Thyroid gland (tissue), 4 donors: ENCODE measurements around the gene SMAD3. TPM values are rescaled to one million over a fixed set of nuclear protein-coding genes. Genes with fewer than 3 reads are reported as not detected.
A peak's percentile ranks its signal among the peaks of the same experiment; 100 is the strongest.

Experiments used
- DNase-seq, 2 donors: peaks; one replicate each; pipeline ENCODE4 v3.0.0-alpha.2; 2019
- H3K27ac ChIP-seq, 3 donors: fragments of 200-600 bp; sonication (generic); 1 replicate in 2 of 3; 2 replicates in 1 of 3; pipeline ENCODE4 v1.5.1; 2016 to 2019; ENCODE audit warnings: mild to moderate bottlenecking in 1 of 3, moderate library complexity in 1 of 3
- H3K27me3 ChIP-seq: fragments of 200-600 bp; sonication (generic); one replicate; pipeline ENCODE4 v1.5.1; 2019
- H3K36me3 ChIP-seq, 2 donors: fragments of 200-600 bp; sonication (generic); one replicate each; pipeline ENCODE4 v1.5.1; 2016 to 2019
- H3K4me1 ChIP-seq, 2 donors: fragments of 200-600 bp; sonication (generic); one replicate each; pipeline ENCODE4 v1.5.1; 2017 to 2019
- H3K4me3 ChIP-seq, 3 donors: fragments of 200-600 bp; sonication (generic); replicated peaks in 1 of 3; 1 replicate in 2 of 3; 2 replicates in 1 of 3; pipeline ENCODE4 v1.5.1; 2016; ENCODE audit warnings: mild to moderate bottlenecking in 1 of 3
- H3K9me3 ChIP-seq: fragments of 200-600 bp; sonication (generic); one replicate; pipeline ENCODE4 v1.5.1; 2017
- CTCF ChIP-seq, 6 experiments: fragments of 200-600 bp in 3 of 6; fragments of 450-650 bp in 3 of 6; sonication (generic) in 3 of 6; IDR thresholded peaks; one replicate each; pipeline ENCODE4 v1.5.1; 2016 to 2019; ENCODE audit warnings: antibody characterized with exemption in 6 of 6, mild to moderate bottlenecking in 2 of 6, inconsistent platforms in 1 of 6, moderate library complexity in 1 of 6
- POLR2A ChIP-seq, 2 donors: fragments of 450-650 bp; IDR thresholded peaks; one replicate each; pipeline ENCODE4 v1.6.1; 2017; ENCODE audit warnings: antibody characterized with exemption in 2 of 2, mild to moderate bottlenecking in 2 of 2, moderate library complexity in 1 of 2
- WGBS, 2 donors: methylation state at CpG; one replicate each; pipeline ENCODE4 v1.1.5; 2017; 5-methylcytosine and 5-hydroxymethylcytosine counted together
- intact Hi-C: fragments of 100-400 bp; cut with DNase I; formaldehyde crosslinking; loops from one replicate; pipeline ENCODE4 v1.15.1; 2023
- total RNA-seq, 4 donors: library from RNA; depleted of rRNA; stranded (reverse); fragments of >200 nt; gene quantifications; one replicate each; pipeline ENCODE4 v1.2.3, GENCODE V29; 2016

SMAD3 gene
- total RNA-seq, 4 donors from 2014 or later, result 33.6 to 66.5 (median 47.3) TPM

- no peak for TF ChIP-seq CTCF (IDR thresholded peaks at IDR 0.05)
- TF ChIP-seq POLR2A (IDR thresholded peaks at IDR 0.05), result peak in 1 of 2 donors; percentile 12
- 0 to 1% methylated on average over 45 to 48 of the region's 72 CpGs for WGBS, 2 donors
- H3K27ac ChIP-seq, result peak overlapping the region; percentile 70 to 92 (median 91)
- no peaks in the 10 kb centered on the region for H3K27me3 ChIP-seq
- H3K9me3 ChIP-seq, result no peaks in the 10 kb centered on the region
- H3K4me3 ChIP-seq, result peak overlapping the region; percentile 42 to 84 (median 82)
- peak in 1 of 2 donors; percentile 40 for DNase-seq
- no peaks in the 10 kb centered on the region for H3K36me3 ChIP-seq
- intact Hi-C loops, result loop anchor here (5.0 to 10.0 kb wide), 2 partner anchors 81 to 189 kb away; partner anchors contain the start of genes AAGAB and IQCH
- peaks cover 38 to 41% of the 10 kb centered on the region in 2 donors for H3K4me1 ChIP-seq
Measured at GRCh38 chr15:67066041-67066958, 898 bp downstream of the SMAD3 start.

GRCh38 chr15:67066959-67067853 is 1.8 kb downstream of the SMAD3 start:
- no peak for DNase-seq
- H3K4me1 ChIP-seq, result peaks cover 38 to 41% of the 10 kb centered on the region in 2 donors
- 10 to 12% methylated on average over 28 of the region's 28 CpGs for WGBS, 2 donors

GRCh38 chr15:67067930-67068551 is 2.6 kb downstream of the SMAD3 start:
- WGBS, 2 donors, result 60 to 68% methylated on average over 3 of the region's 3 CpGs
- peaks cover 41 to 44% of the 10 kb centered on the region in 2 donors for H3K4me1 ChIP-seq
- DNase-seq, result no peak
- peak overlapping the region in 2 of 3 donors; percentile 82 to 84 for H3K4me3 ChIP-seq
- H3K27ac ChIP-seq, result peak overlapping the region; percentile 70 to 92 (median 91)
- intact Hi-C loops, result loop anchor here (5.0 to 10.0 kb wide), 2 partner anchors 79 to 187 kb away; partner anchors contain the start of genes AAGAB and IQCH
- H3K27me3 ChIP-seq, result no peaks in the 10 kb centered on the region
- no peaks in the 10 kb centered on the region for H3K36me3 ChIP-seq
- TF ChIP-seq CTCF (IDR thresholded peaks at IDR 0.05) (no peak), POLR2A (IDR thresholded peaks at IDR 0.05) (no peak)
- no peaks in the 10 kb centered on the region for H3K9me3 ChIP-seq

More at GRCh38 chr15:67066959-67067853, 1.8 kb downstream of the SMAD3 start:
- Histone ChIP-seq H3K27ac (peak overlapping the region; percentile 70 to 92 (median 91)), H3K4me3 (peak overlapping the region; percentile 42 to 84 (median 82)), H3K36me3 (no peaks in the 10 kb centered on the region), H3K27me3 (no peaks in the 10 kb centered on the region), H3K9me3 (no peaks in the 10 kb centered on the region)
- TF ChIP-seq CTCF (IDR thresholded peaks at IDR 0.05) (no peak), POLR2A (IDR thresholded peaks at IDR 0.05) (no peak)
- intact Hi-C loops, result loop anchor here (5.0 to 10.0 kb wide), 2 partner anchors 80 to 188 kb away; partner anchors contain the start of genes AAGAB and IQCH

GRCh38 chr15:67068710-67069400 is 3.5 kb downstream of the SMAD3 start:
- DNase-seq, result no peak
- WGBS, 2 donors, result 38 to 46% methylated on average over 6 of the region's 6 CpGs
- Histone ChIP-seq H3K27me3 (no peaks in the 10 kb centered on the region), H3K9me3 (no peaks in the 10 kb centered on the region), H3K4me1 (peaks cover 42 to 52% of the 10 kb centered on the region in 2 donors), H3K27ac (peak overlapping the region; percentile 70 to 92 (median 91)), H3K36me3 (no peaks in the 10 kb centered on the region), H3K4me3 (peak overlapping the region in 1 of 3 donors; percentile 82)
- TF ChIP-seq CTCF (IDR thresholded peaks at IDR 0.05) (no peak), POLR2A (IDR thresholded peaks at IDR 0.05) (no peak)
- intact Hi-C loops, result loop anchor here (5.0 to 10.0 kb wide), 2 partner anchors 78 to 186 kb away; partner anchors contain the start of genes AAGAB and IQCH
